Measurements from ENCODE around the gene CCDC150.

- TF ChIP-seq RAD21 (IDR thresholded peaks at IDR 0.05; ENCODE audit: low read depth) (no peak), CTCF (IDR thresholded peaks at IDR 0.05 in 2 of 3, conservative IDR thresholded peaks at IDR 0.05 in 1 of 3; ENCODE audit: borderline replicate concordance in 1 of 3, insufficient read depth in 1 of 3, low read depth in 2 of 3, low read length in 2 of 3) (no peak)
Measured at GRCh38 chr2:196606516-196606915, 33.0 kb upstream of the CCDC150 start.
